ENCODE data around the gene CYFIP2. TPM values are rescaled to one million over a fixed set of nuclear protein-coding genes. Genes with fewer than 3 reads are reported as not detected.

The CYFIP2 gene
- total and polyA plus RNA-seq, 11 donors, result 23.2 to 62.7 (median 37.4) TPM

DNA sequence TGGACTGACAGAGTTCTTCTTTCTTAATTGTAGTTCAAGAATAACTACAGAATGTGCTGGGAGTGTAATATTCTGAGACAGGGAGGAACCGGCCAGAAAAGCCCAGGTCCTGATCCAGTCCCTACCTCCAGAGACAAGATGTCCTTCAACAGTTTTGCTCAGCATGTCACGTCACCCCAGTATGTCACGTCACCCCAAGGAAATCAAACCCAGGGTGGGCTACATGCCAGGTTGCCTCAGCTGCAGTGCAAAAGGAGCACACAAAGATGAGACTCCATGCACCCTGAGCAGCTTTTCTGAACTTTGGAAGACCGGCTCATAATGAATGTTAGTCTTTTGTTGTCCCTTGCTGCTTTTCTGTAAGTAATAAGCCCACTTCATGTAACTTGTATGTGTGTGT is 168.2 kb downstream of the CYFIP2 start:
- Histone ChIP-seq H3K9me3 (peaks cover 0 to 4% (median 0%) of the 10 kb centered on the region in 12 donors), H3K27me3 (no peaks in the 10 kb centered on the region), H3K4me1 (peaks cover 0 to 5% (median 0%) of the 10 kb centered on the region in 12 donors), H3K36me3 (no peaks in the 10 kb centered on the region), H3K4me3 (no peak overlapping the region), H3K27ac (no peak overlapping the region)
- ATAC-seq (no peak), DNase-seq (no peak)
- 86 to 95% (median 94%) methylated on average over 4 of the region's 4 CpGs for WGBS, 4 donors
- intact Hi-C loops (cut with DNase I), result loop anchor here in 8 of 10 donors (5.0 to 10.0 kb wide), 4 partner anchors 38 to 311 kb away; partner anchors contain the start of gene LSM11 (in 1 of the 8)
- TF ChIP-seq POLR2A (IDR thresholded peaks at IDR 0.05), result no peak
- TF ChIP-seq CTCF (IDR thresholded peaks at IDR 0.05), result no peak

DNA sequence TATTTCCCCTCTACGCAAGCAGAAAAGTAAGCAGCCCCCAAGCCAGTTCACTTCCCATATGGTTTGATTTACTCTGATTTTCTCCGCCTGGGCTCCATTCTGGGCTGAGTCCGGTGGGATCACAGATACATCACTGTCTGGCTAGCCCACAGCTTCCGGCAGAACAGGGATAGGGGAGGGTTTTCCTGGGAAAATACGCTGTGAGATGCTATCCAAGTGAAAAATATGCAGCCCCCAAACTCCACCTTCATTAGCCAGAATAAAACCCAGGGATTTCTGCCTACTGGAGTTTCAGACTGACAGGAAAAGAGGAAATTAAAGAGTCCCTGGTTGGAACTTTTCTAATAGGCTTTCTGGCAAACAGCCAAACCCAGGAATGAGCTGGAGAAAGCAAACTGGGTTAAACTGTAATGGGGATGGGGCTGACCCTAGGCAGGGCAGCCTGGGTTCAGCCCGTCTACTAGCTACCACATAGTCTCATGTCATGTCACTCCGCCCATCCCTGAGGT is 177.2 kb downstream of the CYFIP2 start:
- ATAC-seq (peak in 2 of 4 donors; percentile 44 to 80), DNase-seq (peak in 1 of 5 donors; percentile 29)
- Histone ChIP-seq H3K27me3 (no peaks in the 10 kb centered on the region), H3K9me3 (no peaks in the 10 kb centered on the region), H3K27ac (no peak overlapping the region), H3K36me3 (no peaks in the 10 kb centered on the region), H3K4me1 (no peaks in the 10 kb centered on the region), H3K4me3 (no peak overlapping the region)
- WGBS, 4 donors, result 49 to 66% (median 61%) methylated on average over 7 of the region's 7 CpGs
- no peak for TF ChIP-seq POLR2A (IDR thresholded peaks at IDR 0.05)
- TF ChIP-seq CTCF (IDR thresholded peaks at IDR 0.05), result no peak
- intact Hi-C loops (cut with DNase I), result no loop called here

GRCh38 chr5:157444224-157444623 is 178.3 kb downstream of the CYFIP2 start:
- H3K36me3 ChIP-seq, result no peaks in the 10 kb centered on the region
- peaks cover 0 to 7% (median 5%) of the 10 kb centered on the region in 12 donors for H3K4me1 ChIP-seq
- ATAC-seq (no peak), DNase-seq (no peak)
- no peaks in the 10 kb centered on the region for H3K27me3 ChIP-seq
- TF ChIP-seq POLR2A (IDR thresholded peaks at IDR 0.05) (no peak), CTCF (IDR thresholded peaks at IDR 0.05) (no peak)
- no peak overlapping the region for H3K27ac ChIP-seq
- H3K9me3 ChIP-seq, result no peaks in the 10 kb centered on the region
- WGBS, 4 donors, result 69 to 82% (median 72%) methylated on average over 4 of the region's 4 CpGs
- intact Hi-C loops (cut with DNase I), result no loop called here
- H3K4me3 ChIP-seq, result no peak overlapping the region

Other genes with a start within 250 kb of the CYFIP2 start
- gene HAVCR1, start 207.0 kb upstream of the CYFIP2 start, total RNA-seq, result under 1 TPM in 2 of 9 donors, not detected in 7; 0.18 to 0.56 TPM
- not detected for gene HAVCR1, start 207.0 kb upstream of the CYFIP2 start, polyA plus RNA-seq
- gene HAVCR2, start 157.1 kb upstream of the CYFIP2 start, total RNA-seq, result 10 to 100 TPM in 2 of 9 donors, 1 to 10 TPM in 7; 1.0 to 39.2 (median 1.9) TPM
- gene HAVCR2, start 157.1 kb upstream of the CYFIP2 start, polyA plus RNA-seq, result 1 to 10 TPM in 1 of 2 donors, under 1 TPM in 1; 0.80 to 1.9 TPM
- gene MED7, start 123.3 kb upstream of the CYFIP2 start, total RNA-seq, result 10 to 100 TPM in 2 of 9 donors, 1 to 10 TPM in 7; 6.9 to 11.0 (median 9.6) TPM
- 1 to 10 TPM; 9.2 to 9.8 TPM for gene MED7, start 123.3 kb upstream of the CYFIP2 start, polyA plus RNA-seq
- not detected for gene GARIN3, start 99.9 kb upstream of the CYFIP2 start, total RNA-seq
- gene GARIN3, start 99.9 kb upstream of the CYFIP2 start, polyA plus RNA-seq, result not detected
- 1 to 10 TPM in 2 of 9 donors, under 1 TPM in 7; 0.09 to 7.3 (median 0.44) TPM for gene ITK, start 85.3 kb upstream of the CYFIP2 start, total RNA-seq
- under 1 TPM; 0.25 to 0.42 TPM for gene ITK, start 85.3 kb upstream of the CYFIP2 start, polyA plus RNA-seq
- under 1 TPM in 3 of 9 donors, not detected in 6; 0.07 to 0.33 (median 0.12) TPM for gene NIPAL4, start 194.1 kb downstream of the CYFIP2 start, total RNA-seq
- under 1 TPM in 1 of 2 donors, not detected in 1; 0.68 TPM for gene NIPAL4, start 194.1 kb downstream of the CYFIP2 start, polyA plus RNA-seq